GM12874 (cell line): ENCODE results near the gene CLEC4F.

Experiments used
- TF ChIP-seq, protein P1 (sequence below): IDR thresholded peaks from 2 replicates; pipeline ENCODE4 v1.5.1; 2011; ENCODE audit warnings: low read depth, mild to moderate bottlenecking, control low read depth, low read length, moderate library complexity; ENCODE audit not compliant: insufficient read depth

CLEC4F gene

DNA sequence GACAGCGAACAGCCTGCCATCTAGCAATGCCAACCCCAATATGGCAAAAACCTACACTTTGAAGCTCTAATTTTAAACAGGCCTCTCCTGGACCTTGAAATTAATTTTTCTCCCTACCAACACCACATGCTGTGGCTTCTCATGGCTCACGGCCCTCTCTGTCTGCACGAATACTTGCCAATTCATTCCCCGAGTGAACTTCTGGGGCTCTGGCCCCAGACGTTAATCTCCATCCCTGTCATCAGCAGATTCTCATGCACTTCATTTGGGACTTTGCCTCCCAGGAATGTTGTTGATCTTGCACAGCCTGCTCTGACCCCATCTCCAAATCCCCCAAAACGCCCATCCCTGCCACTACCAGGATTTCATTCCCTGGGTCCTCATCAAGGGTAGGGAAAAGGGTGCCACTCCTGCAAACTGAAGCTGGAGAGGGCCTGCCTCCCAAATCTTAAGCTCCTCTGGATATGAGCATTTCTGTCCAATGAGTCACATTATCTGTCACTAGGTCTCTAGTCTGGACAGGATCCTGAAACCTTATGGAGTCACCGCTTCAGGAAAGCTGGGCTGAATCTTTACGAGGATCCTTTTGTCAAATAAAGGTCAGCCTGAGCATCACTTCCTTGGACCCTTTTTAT lies 40.4 kb downstream of the CLEC4F start:
- TF ChIP-seq, protein P1, sequence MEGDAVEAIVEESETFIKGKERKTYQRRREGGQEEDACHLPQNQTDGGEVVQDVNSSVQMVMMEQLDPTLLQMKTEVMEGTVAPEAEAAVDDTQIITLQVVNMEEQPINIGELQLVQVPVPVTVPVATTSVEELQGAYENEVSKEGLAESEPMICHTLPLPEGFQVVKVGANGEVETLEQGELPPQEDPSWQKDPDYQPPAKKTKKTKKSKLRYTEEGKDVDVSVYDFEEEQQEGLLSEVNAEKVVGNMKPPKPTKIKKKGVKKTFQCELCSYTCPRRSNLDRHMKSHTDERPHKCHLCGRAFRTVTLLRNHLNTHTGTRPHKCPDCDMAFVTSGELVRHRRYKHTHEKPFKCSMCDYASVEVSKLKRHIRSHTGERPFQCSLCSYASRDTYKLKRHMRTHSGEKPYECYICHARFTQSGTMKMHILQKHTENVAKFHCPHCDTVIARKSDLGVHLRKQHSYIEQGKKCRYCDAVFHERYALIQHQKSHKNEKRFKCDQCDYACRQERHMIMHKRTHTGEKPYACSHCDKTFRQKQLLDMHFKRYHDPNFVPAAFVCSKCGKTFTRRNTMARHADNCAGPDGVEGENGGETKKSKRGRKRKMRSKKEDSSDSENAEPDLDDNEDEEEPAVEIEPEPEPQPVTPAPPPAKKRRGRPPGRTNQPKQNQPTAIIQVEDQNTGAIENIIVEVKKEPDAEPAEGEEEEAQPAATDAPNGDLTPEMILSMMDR = no peak

DNA sequence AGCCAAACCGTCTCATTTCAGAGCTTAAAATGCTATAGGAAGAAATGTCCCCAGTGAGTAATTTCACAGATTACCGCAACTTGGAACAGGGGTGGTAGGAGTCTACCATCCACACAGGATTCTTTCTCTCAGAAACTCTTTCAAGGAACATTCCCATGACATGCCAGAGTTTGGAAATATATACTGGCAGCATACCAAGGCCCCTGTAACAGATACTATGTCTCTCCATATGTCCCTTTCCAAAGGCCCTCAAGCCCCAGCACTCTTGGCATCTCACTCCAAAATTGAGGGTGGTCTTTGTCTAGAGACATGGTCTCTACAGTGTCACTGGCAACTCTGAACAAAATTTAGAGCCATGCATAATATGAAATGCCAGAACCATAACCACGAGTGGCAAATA lies 40.9 kb downstream of the CLEC4F start:
- TF ChIP-seq, protein P1 = no peak

DNA sequence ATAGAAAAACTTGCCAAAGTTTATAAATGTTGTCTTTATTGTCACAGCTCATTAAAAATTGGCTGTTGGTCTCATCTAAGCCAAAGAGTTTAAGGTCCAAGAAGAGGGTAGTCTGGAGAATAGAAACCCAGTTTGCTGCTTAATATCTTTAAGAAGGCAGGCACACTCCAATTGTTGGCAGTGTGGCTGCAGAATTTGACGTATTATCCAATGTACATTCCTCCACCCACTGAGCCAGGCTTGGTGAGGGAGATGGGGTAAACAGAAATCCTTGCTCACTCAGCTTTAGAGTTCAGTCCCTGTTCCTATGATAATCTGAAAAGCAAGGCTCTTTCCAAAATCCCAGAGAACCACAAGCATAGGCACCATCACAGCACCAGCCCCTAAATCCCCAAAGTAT lies 41.7 kb downstream of the CLEC4F start:
- TF ChIP-seq, protein P1 = no peak

DNA sequence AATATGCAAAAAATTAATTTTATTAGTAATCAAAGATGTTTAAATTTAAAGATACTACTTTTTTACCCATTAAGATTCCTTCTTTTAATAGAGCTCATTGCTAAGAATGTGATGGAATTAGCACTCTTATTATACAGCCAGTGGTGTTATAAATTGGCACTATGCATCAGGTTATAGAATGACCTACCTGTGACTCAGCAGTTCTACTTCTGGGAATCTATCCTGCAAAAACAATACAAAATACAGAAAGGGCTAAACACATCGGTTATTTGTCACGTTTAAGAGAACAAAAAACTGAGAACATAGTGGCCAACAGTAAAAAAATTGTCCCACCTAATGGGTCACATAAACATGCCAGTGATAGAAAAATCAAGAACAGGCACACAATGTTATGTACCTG lies 42.9 kb downstream of the CLEC4F start:
- TF ChIP-seq, protein P1 = no peak

DNA sequence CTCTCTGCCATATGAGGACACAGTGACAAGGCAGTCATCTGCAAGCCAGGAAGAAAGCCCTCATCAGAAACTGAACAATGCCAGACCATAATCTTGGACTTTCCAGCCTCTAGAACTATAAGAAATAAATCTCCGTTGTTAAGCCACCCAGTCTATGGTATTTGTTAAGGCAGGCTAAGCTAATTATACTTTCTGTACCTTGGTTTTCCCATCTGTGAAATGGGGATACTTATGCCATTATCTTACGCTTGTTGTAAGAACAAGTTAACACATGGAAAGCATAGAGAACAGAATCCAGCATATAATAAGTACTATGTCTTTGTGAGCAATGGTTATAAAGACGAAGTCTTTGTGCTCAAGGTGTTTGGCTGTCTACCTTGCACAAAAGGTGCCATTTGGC lies 44.1 kb downstream of the CLEC4F start:
- TF ChIP-seq, protein P1 = no peak

DNA sequence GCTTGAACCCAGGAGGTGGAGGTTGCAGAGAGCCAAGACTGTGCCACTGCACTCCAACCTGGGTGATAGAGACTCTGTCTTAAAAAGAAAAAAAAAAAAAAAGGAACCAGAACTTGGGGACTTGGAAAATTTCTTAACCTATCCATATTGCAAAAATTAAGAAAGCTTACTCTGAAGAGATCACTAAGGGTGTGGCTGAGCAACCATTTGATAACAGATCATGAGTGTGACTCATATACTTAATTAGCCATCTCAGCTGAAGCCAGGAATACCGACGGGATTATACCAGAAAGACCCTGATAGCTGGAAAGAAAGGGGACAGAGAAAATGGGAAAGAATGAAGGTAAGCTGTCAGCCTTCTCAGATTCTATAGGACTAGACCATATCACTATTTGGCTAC lies 45.3 kb downstream of the CLEC4F start:
- TF ChIP-seq, protein P1 = no peak

DNA sequence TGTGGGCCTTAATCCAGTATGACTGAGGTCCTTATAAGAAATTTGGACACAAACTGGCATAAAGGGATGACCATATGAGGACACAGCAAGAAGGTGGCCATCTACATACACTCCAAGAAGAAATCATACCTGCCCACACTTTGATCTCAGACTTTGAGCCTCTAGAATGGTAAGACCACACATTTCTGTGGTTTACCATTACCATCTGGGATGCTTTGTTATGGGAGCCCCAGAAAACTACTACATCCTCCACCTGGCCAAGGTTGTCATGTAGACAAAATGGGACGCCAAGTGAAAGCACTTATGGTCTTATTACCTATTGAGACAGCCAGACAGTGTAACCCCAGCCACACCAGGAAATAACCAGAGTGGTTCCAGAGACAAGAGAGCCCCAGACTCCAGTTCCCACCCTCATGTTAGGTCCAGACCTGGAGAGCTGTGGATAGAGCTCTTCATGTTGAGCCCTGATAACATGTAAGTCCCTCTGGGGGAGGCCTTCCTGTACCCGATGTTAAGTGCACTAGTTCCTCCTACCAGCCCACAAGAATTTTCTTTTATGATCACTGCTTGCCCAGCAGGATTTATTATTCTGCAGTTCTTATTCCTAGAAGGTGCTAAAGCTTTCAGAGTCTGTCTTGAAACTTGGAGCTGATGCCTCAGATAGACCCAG lies 47.8 kb downstream of the CLEC4F start:
- TF ChIP-seq, protein P1 = no peak
